22Rv1 (cell line): Measurements from ENCODE around the gene CA9.

Experiments used
- ZFX ChIP-seq: fragments of 450-650 bp; IDR thresholded peaks from 2 replicates; pipeline ENCODE4 v1.6.1; 2017; ENCODE audit warnings: antibody characterized with exemption, borderline replicate concordance
- TF ChIP-seq, protein P1 (sequence below): fragments of 450-650 bp; IDR thresholded peaks from 2 replicates; pipeline ENCODE4 v1.5.1; 2017; ENCODE audit warnings: mild to moderate bottlenecking

GRCh38 chr9:35664531-35665470 lies 8.9 kb upstream of the CA9 start, which contains the start of gene ARHGEF39:
- TF ChIP-seq, protein P1, sequence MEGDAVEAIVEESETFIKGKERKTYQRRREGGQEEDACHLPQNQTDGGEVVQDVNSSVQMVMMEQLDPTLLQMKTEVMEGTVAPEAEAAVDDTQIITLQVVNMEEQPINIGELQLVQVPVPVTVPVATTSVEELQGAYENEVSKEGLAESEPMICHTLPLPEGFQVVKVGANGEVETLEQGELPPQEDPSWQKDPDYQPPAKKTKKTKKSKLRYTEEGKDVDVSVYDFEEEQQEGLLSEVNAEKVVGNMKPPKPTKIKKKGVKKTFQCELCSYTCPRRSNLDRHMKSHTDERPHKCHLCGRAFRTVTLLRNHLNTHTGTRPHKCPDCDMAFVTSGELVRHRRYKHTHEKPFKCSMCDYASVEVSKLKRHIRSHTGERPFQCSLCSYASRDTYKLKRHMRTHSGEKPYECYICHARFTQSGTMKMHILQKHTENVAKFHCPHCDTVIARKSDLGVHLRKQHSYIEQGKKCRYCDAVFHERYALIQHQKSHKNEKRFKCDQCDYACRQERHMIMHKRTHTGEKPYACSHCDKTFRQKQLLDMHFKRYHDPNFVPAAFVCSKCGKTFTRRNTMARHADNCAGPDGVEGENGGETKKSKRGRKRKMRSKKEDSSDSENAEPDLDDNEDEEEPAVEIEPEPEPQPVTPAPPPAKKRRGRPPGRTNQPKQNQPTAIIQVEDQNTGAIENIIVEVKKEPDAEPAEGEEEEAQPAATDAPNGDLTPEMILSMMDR, result peak; percentile 77
- TF ChIP-seq ZFX, result no peak
